Measurements from ENCODE around the gene RIOX2. TPM values are rescaled to one million over a fixed set of nuclear protein-coding genes. Genes with fewer than 3 reads are reported as not detected.

RIOX2 gene
- 21.5 and 22.0 TPM in 2 replicates for total RNA-seq

DNA sequence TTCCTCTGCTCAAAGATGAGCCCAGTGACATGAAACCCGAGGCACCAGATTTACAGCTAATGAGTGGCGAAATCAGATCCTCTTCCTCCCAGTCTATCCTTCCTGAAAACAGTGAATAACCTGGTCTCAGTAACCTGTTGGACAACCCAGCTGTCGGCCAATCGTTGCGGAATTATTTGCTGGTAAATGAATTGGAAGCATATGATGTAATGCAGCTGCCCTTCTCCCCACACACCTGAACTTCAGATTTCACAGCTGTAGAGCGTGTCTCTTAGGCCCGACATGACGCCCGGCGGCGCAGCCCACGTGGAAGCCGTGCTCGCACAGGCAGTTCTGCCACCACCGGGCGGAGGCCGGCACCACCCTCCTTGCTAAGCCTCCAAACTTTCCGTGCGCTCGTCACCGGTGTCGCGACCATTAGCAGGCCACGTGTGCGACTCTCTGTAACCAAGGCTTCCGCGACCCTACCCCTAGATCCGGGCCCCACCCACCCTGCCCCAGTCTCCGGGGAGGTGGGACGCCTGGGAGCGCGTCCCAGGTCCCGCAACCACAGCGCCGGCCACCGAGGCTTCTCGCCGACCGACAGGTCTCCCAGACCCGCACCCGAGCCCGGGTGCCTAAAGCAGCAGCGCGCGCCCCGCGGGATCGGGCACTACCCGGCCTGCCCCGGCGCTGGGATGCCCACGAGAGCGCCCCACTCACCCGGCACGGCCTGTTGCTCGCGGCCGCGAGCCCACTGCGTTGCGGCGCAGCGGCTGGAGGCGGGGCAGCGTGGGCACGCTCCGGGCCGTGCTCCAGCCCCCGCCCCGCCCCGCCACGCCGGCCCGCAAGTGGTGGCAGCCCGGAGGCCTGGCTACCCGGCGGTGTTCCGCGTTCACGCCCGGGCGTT is at the start of gene RIOX2:
Gene RIOX2, minus strand, starts transcription at position 753 of the 889 bp plus-strand sequence. CDS start 4,838 bp downstream, outside the sequence.
- no peaks in the 10 kb centered on the region for H3K36me3 ChIP-seq (ENCODE audit: control insufficient read depth, insufficient read depth, low read length)
- H3K27me3 ChIP-seq (ENCODE audit: control insufficient read depth, insufficient read depth, low read length), result no peaks in the 10 kb centered on the region
- peak; percentile 25 for DNase-seq (ENCODE audit: low read depth)
- peak within 1 kb of the TSS; percentile 83 for H3K4me3 ChIP-seq (ENCODE audit: low read depth, low read length)
- TF ChIP-seq, protein P1, sequence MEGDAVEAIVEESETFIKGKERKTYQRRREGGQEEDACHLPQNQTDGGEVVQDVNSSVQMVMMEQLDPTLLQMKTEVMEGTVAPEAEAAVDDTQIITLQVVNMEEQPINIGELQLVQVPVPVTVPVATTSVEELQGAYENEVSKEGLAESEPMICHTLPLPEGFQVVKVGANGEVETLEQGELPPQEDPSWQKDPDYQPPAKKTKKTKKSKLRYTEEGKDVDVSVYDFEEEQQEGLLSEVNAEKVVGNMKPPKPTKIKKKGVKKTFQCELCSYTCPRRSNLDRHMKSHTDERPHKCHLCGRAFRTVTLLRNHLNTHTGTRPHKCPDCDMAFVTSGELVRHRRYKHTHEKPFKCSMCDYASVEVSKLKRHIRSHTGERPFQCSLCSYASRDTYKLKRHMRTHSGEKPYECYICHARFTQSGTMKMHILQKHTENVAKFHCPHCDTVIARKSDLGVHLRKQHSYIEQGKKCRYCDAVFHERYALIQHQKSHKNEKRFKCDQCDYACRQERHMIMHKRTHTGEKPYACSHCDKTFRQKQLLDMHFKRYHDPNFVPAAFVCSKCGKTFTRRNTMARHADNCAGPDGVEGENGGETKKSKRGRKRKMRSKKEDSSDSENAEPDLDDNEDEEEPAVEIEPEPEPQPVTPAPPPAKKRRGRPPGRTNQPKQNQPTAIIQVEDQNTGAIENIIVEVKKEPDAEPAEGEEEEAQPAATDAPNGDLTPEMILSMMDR (IDR thresholded peaks at IDR 0.05; ENCODE audit: insufficient read depth, low read length, poor library complexity, severe bottlenecking), result no peak

DNA sequence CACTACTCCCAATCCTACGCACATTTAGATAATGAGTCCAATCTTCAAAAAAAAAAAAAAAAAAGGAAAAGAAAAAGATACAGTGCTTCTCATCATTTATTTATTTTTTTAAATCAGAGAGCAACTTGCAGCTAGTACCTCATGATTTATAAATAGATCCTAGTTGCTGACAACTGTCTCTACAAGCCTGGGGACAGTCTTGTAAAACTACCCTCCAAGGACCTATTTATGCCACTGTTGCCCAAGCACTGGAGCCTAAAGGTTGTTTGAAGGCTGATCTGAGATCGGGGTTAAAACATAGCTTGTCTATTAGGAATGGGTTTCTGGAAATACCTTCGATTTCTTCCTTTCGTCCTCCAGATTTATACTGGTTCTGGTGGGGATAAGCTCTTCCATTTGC is 48.2 kb upstream of the RIOX2 start:
- TF ChIP-seq, protein P1 (IDR thresholded peaks at IDR 0.05; ENCODE audit: insufficient read depth, low read length, poor library complexity, severe bottlenecking), result no peak
- Histone ChIP-seq H3K4me3 (ENCODE audit: low read depth, low read length) (no peak overlapping the region), H3K27me3 (ENCODE audit: control insufficient read depth, insufficient read depth, low read length) (no peaks in the 10 kb centered on the region), H3K36me3 (ENCODE audit: control insufficient read depth, insufficient read depth, low read length) (no peaks in the 10 kb centered on the region)
- DNase-seq (ENCODE audit: low read depth), result no peak

DNA sequence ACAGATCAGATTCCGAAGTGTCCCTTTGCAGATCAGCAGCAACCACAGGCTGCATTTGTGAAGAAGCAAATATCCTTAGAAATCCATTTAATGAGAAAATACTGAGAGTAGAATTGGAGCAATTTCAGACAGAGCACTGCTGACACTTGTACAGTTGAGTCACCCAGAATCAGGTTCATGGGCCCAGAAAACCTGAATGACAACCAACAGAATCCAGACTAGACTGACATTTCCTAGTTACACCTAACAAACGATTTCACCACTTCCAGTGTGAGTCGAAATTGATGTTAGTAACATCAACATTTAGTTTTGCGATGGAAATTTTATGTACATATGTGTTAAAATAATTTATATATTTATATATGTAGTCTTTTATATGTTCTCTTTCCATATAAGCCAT is 46.1 kb upstream of the RIOX2 start:
- TF ChIP-seq, protein P1 (IDR thresholded peaks at IDR 0.05; ENCODE audit: insufficient read depth, low read length, poor library complexity, severe bottlenecking), result no peak
- Histone ChIP-seq H3K27me3 (ENCODE audit: control insufficient read depth, insufficient read depth, low read length) (no peaks in the 10 kb centered on the region), H3K4me3 (ENCODE audit: low read depth, low read length) (no peak overlapping the region), H3K36me3 (ENCODE audit: control insufficient read depth, insufficient read depth, low read length) (no peaks in the 10 kb centered on the region)
- no peak for DNase-seq (ENCODE audit: low read depth)

DNA sequence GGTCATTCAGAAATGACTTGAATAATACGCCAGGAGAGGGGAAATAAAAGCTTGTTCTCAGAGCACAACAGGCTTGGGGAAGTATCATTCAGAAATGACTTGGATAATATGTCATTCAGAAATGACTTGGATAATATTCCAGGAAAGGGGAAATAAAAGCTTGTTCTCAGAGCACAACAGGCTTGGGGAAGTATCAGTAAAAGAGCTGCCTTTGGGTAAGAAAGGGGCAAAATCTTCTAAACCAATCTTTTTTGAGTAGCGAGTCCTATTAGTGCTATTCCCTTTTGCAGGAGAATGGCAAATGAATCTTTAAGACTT is 42.0 kb upstream of the RIOX2 start:
- Histone ChIP-seq H3K36me3 (ENCODE audit: control insufficient read depth, insufficient read depth, low read length) (no peaks in the 10 kb centered on the region), H3K4me3 (ENCODE audit: low read depth, low read length) (no peak overlapping the region), H3K27me3 (ENCODE audit: control insufficient read depth, insufficient read depth, low read length) (no peaks in the 10 kb centered on the region)
- TF ChIP-seq, protein P1 (IDR thresholded peaks at IDR 0.05; ENCODE audit: insufficient read depth, low read length, poor library complexity, severe bottlenecking), result no peak
- DNase-seq (ENCODE audit: low read depth), result no peak

DNA sequence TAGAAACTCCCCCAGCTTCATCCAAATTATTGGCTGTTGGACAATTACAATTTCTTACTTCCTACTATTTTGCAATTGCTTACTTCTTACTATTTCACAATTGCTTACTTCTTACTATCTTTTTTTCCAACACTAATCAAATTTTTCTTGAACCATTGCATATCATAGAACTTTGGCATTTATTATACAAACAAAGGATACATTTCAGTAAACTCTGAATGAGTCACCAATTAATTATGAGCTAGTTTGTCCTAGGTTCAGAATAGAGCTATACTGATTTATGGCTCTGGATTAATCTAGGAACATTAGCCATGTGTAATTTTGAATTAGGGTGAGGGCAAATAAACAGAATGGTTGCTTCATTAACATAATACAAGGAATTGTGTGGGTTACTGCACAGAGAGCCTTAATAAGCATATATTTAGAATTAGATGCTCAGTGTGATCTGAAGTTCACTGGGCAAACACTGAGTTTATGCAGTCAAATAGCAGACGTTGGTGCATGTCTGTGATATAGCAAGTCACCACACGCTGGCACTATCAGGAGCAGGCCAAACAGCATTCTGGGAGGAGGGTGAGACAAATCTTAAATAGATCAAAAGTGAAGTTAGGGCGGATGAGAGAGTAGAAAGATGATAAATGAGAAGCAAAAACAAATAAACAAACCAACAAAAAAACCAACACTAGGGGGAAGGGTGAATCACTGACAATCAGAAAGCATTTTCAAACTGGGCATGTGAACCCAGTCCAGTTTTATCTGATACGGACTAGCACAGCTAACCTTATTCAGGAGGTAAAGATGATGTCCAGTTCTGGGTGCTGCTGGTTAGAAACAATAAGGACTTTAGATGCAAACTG is 41.4 kb upstream of the RIOX2 start:
- no peaks in the 10 kb centered on the region for H3K27me3 ChIP-seq (ENCODE audit: control insufficient read depth, insufficient read depth, low read length)
- DNase-seq (ENCODE audit: low read depth), result no peak
- H3K36me3 ChIP-seq (ENCODE audit: control insufficient read depth, insufficient read depth, low read length), result no peaks in the 10 kb centered on the region
- no peak overlapping the region for H3K4me3 ChIP-seq (ENCODE audit: low read depth, low read length)
- TF ChIP-seq, protein P1 (IDR thresholded peaks at IDR 0.05; ENCODE audit: insufficient read depth, low read length, poor library complexity, severe bottlenecking), result no peak

All from kidney epithelial cell (primary cell).